HTERT RPE-1 (cell line): ENCODE data around the gene OTUD7B.

Source experiments
- in situ Hi-C: fragments of 300-500 bp; cut with MboI; formaldehyde crosslinking; loops from 4 replicates; pipeline ENCODE4 v1.14.3; 2020; ENCODE audit warnings: low sequenced_read_pairs

Gene OTUD7B

DNA sequence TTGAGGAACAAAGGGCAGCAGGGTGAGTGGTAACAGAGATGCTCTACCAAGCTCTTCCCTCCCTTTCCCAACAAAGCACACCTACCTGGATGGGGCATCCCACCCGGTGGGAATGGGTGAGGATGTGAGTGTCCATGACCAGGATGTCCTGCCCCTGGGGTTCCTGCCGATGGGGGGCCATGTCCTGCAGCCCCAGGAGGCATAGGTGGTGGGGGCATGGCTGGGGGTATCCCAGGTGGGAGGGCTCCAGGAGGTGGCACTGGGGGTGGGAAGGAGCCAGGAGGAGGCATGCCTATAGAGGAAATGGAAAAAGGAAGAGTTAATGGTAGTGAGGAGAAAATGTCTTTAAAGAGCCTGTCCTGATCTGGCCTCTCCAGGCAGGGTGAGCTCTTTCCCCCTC, 84.8 kb downstream of the OTUD7B start:
- in situ Hi-C loops = no loop called here

GRCh38 chr1:149925345-149925744, 85.2 kb downstream of the OTUD7B start:
- in situ Hi-C loops = no loop called here

- in situ Hi-C loops = no loop called here
Measured at GRCh38 chr1:149923626-149924025, 86.9 kb downstream of the OTUD7B start.

DNA sequence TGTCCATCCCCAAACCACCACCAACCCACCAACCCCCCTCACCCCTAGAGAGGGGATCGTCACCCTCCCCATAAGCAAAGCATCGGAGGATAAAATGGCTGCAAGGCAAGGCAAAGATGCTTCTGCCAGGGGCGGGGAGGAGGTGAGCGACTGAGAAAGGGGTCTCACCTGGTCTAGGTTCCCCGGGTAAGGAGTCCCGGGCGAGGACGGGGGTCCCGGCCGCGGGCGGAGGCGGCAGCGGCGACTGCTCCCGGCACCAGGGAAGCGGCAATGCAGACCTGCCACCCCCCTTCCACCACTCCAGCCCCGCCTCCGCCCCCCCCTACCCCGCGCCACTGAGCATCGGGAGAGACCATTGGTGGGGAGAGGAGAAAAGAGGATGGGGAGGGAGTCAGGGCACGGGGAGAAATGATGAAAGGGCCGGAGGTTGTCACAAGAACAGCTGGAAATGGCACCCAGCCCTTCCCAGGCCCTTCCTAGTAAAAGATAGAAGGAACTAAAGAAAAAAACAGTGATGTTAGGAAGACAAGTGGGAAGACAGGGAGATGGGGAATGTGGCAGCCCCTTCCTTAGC, 92.9 kb downstream of the OTUD7B start, which contains the start of gene SV2A:
SV2A (minus strand) TSS at position 274 of the 574 bp plus-strand sequence. CDS start 4,004 bp downstream, outside the sequence.
- in situ Hi-C loops = no loop called here

DNA sequence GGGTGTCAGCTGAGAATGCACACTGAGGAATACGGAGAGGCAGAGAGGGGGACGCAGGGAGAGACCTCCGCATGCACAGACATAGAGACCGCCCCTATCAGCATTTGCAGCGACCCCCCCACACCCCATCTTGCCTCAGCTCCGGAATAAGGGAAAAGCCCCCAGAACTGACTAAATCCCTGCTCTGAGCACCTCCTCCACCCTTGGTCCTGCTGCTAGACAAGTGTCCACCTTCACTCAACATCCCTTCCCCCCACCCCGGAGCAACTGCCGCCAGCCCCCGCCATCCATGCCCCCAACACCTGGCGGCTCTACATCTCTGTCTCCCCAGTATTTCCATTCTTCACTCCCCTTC, 93.7 kb downstream of the OTUD7B start:
- in situ Hi-C loops = no loop called here

GRCh38 chr1:149916193-149916897, 94.2 kb downstream of the OTUD7B start:
- in situ Hi-C loops = no loop called here

- in situ Hi-C loops = no loop called here
Measured at GRCh38 chr1:149915429-149916192, 94.9 kb downstream of the OTUD7B start.

GRCh38 chr1:149914545-149914944, 96.0 kb downstream of the OTUD7B start:
- in situ Hi-C loops = no loop called here

DNA sequence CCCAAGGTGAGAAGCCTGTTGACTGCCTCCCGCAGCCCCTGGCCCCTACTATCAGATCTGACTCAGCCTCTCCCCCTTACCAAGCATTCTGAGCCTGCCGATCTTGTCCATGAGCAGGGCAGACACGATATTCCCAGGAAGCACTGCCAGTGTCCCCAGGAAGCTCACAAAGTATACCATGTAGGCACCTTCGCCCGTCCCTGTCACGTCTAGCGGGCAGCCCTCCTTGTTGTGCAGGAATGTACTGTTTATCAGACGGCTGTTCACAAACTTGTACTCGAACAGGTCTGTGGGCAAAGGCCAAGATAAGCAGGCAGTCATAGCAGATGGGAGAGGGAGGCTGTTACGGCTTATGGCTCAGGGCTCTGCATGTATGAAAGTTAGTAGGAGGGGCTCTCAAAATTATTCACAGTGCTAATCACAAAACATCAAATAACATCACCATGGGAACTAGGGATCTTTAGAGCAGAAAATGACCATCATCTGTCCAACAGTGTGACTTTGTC, 103.9 kb downstream of the OTUD7B start:
- in situ Hi-C loops = no loop called here

DNA sequence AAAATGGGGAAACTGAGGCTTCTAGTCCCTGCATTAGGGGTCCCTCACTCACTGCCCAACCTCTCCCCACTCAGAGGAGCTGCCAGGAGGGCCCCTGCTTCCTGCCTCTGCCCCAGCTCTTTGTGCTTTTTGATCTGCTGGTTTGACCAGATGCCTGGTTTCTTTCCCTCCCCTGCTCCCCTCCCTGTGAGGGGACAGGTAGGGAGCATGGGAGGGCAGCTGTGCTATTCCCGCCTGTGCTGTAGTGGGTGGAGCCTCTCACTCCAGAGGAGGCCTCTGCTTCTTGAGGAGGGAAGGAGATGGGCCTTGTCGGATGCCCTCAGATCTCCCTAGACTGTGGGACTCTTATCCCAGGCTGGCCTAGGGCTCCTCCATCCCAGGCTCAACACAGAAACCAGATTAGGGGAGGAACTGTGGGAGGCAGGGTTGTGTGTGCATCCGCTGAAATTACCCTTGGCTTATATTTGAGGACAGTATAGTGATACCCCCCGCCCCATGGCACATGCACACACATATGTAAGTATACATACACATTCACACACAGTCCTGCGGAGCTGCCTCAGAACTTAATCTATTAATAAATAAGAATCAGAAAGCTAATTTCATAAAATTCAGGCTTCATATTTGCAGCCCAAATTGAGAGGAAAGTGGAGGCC, 106.6 kb downstream of the OTUD7B start:
- in situ Hi-C loops = no loop called here

DNA sequence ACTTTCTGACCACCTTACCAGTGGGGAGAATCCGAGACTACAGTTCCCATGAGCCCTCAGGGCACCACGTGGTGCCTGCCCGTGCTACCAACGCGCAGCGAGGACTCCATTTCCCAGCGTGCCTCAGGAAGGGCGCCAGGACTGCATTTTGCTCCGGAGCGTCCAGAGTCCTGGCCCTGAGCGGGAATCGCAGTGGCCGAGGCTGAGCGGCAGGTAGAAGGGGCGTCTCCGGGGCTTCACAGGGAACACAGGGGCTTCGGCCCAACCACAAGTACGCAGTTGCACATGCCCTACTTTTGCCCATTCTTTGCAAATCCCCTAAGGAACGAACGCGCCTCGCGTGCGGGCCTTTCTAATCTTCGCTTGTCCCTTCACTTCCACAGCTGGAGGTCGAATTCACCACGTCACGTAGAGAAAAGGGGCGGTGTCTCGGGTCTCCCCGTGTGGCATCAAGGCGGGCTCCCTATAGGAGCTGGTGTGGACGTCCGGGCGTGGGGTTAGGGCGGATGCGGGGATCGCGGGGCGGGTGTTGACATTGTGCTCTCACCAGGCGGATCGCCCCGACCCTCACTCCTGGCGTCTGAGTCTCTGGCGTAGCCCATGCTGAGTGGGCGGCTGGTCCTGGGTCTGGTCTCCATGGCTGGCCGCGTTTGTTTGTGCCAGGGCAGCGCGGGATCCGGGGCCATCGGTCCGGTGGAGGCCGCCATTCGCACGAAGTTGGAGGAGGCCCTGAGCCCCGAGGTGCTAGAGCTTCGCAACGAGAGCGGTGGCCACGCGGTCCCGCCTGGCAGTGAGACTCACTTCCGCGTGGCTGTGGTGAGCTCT, 110.9 kb downstream of the OTUD7B start, which contains the start of gene BOLA1:
BOLA1 (plus strand) TSS at position 109 of the 825 bp plus-strand sequence; CDS start at position 601, 492 bp downstream.
- in situ Hi-C loops = no loop called here

DNA sequence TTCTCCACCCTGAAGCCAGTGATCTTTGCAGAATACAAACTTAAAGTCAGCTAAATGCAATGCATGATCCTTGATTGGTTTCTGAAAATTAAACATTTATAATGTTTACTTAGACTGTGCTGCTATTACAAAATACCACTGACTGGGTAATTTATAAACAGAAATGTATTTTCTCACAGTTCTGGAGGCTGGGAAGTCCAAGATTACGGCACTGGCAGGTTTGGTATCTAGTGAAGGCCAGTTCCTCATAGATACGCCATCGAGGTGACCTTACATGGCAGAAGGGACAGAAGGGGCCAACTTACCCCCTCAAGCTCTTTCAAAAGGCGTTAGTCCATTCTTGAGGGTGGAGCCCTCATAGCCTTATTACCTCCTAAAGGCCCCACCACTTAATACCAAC, 114.0 kb downstream of the OTUD7B start:
- in situ Hi-C loops = no loop called here

DNA sequence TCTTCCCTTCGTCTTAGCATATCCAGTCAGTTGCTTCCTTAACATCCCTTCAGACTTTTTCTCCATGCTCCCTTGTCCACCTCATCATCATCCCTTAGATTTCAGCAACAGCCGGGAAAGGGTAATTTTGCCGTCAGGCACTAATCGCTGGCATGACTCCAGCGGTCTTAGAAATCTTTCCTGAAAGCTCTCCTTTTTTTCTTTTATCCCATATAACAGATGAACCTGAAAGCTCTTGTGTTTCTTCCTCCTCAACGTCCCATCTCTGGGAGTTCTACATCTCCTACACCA, 121.6 kb downstream of the OTUD7B start:
- in situ Hi-C loops = no loop called here

GRCh38 chr1:149888247-149888998, 122.1 kb downstream of the OTUD7B start:
- in situ Hi-C loops = no loop called here
